Measurements from ENCODE around the gene TBC1D1.

Gene TBC1D1

GRCh38 chr4:37885496-37885895, 5.4 kb upstream of the TBC1D1 start:
- no peak for DNase-seq (ENCODE audit: low read depth)

DNA sequence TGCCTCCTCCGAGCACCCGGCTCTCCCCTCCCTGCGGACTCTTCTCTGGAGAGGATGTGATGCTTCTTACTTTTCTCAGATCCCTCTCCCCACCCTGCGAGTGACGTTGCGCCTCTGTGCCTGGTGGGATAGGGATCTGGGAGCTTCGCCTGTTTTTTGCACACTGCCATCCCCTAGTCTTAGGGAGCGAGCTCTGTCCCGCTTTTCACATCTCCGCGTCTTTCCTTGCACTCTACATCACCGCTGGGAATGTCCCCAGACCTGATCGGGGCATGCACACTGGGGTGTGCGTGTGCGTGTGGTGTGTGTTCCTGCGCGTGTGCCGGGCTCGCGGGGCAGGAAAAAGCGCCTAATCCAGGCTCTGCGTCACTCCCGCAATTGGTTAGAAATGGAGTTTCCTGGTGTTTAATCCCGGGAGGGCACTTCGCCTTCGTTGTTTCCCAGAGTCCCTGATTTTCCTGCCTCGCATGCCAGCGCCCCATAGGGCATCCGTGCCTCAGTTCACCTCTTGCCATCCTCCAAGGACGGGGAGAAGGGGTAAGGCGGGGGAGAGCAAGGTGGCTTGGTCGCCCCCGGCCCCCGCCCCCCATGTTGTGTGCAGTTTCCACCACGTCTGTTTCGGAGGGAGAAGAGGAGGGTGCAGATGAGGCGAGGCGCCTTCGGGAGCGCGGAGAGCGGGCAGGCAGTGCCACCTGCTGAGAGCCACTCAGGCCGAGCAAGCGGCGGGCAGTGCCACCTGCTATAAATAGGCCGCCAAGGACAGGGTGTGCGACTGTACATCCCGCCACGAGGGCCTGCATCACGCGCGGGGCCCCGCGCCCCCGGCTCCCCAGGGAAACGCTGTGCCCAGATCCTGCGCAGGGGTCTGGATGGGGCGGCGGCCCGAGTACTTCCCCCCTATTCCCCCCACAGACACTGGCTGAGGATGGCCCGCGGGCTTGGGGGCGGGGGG, 759 bp upstream of the TBC1D1 start:
- no peak for DNase-seq (ENCODE audit: low read depth)

- no peak for DNase-seq (ENCODE audit: low read depth)
Observed at GRCh38 chr4:37891260-37892159, 626 bp downstream of the TBC1D1 start.

DNA sequence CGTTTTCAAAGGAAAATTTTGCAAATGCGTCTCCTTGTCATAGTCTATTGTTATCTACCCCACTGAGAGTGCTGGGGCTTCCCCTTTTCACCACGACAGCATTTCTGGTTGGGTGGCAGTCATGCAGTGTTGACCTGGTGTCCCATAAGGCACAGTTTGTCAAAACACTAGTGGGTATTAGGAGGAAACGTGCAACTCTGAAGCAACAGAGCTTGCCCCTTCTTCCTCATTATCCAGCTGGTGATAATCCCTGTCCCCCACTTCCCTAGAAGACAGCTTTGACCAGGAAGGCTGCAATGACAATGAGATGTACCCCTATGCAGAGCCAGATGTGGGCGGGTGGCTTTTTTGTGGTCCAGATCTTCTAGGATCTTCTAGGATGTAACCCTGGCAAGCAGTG, 1.8 kb downstream of the TBC1D1 start:
- DNase-seq (ENCODE audit: low read depth) = no peak

GRCh38 chr4:37893164-37893563, 2.3 kb downstream of the TBC1D1 start:
- no peak for DNase-seq (ENCODE audit: low read depth)

DNA sequence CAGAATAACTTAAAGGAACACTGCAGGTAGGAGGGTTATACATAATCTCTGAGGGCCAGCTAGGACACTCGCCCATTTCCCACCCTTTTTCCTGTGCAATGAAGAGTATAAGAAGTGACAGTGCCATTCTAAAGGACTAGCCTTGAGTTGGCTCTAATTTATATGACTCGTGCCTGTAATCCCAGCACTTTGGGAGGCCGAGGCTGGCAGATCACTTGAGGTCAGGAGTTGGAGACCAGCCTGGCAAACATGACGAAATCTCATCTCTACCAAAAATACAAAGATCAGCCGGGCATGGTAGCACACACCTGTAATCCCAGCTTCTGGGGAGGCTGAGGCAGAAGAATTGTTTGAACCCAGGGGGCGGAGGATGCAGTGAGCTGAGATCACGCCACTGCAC, 4.4 kb downstream of the TBC1D1 start:
- no peak for DNase-seq (ENCODE audit: low read depth)

- no peak for DNase-seq (ENCODE audit: low read depth)
Observed at GRCh38 chr4:37896206-37896860, 5.4 kb downstream of the TBC1D1 start.

GRCh38 chr4:37902212-37902611, 11.3 kb downstream of the TBC1D1 start:
- no peak for DNase-seq (ENCODE audit: low read depth)

GRCh38 chr4:37902738-37903693, 12.1 kb downstream of the TBC1D1 start:
- no peak for DNase-seq (ENCODE audit: low read depth)

GRCh38 chr4:37903901-37904300, 13.0 kb downstream of the TBC1D1 start:
- DNase-seq (ENCODE audit: low read depth) = no peak

- DNase-seq (ENCODE audit: low read depth) = no peak
Observed at GRCh38 chr4:37904824-37905223, 13.9 kb downstream of the TBC1D1 start.

DNA sequence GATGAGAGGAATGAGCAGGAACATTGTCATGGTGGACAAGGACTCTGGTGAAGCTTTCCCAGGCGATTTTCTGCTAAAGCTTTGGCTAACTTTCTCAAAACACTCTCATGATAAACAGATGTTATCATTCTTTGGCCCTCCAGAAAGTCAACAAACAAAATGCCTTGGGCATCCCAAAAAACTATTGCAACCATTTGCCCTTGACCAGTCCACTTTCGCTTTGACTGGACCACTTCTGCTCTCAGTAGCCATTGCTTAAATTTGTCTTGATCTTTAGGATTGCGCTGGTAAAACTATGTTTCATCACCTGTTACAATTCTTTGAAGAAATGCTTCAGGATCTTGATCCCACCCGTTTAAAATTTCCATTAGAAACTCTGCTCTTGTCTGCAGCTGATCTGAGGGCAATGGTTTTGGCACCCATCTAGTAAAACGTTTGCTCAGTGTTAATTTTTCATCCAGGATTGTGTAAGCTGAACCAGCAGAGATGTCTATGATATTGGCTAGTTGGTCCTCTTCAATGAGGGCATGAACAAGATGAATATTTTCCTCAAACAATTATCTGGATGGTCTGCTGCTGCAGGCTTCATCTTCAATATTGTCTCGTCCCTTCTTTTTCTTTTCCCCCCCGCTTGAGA, 14.8 kb downstream of the TBC1D1 start:
- DNase-seq (ENCODE audit: low read depth) = no peak

DNA sequence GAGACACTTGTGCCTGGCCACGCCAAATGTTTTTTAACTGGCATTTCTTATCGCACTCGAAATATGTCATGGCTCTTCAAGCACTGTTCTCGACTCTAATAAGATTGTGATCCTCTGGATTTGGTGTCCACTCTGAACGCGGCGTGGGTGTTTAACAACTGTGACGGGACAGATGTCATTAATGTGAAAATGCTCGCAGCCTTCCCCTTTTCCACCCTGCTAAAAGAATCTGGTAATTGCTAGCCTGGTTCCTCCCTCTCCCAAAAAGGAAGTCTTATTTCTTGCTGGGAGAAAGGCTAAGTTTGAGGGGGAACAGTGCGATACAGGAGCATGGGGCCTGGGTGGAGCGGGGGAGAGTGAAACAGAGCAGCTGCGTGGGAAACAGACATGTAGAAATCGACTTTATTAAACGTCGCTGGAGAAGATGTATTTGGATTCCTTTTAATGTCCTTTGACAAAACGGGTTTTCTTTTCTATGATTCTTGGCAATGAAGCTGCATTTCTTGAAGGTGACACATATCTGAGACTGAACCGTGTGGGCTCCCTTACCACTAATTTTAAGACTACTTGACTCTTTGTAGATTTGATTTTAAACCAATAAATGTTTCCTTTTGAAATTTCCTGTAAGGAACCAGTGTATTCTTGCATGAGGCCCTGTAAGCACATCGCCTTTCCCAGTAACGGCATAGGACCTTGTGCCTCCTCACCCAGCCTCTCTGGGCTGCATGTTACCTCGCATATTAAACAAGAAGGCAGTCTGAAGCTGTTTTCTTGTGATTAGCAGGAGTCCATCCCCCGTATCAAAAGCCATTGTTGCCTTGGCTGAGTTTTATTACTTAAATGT, 17.8 kb downstream of the TBC1D1 start:
- no peak for DNase-seq (ENCODE audit: low read depth)

GRCh38 chr4:37909332-37910090, 18.6 kb downstream of the TBC1D1 start:
- DNase-seq (ENCODE audit: low read depth) = no peak

GRCh38 chr4:37910091-37910486, 19.2 kb downstream of the TBC1D1 start:
- no peak for DNase-seq (ENCODE audit: low read depth)

GRCh38 chr4:37914539-37914938, 23.7 kb downstream of the TBC1D1 start:
- DNase-seq (ENCODE audit: low read depth) = no peak

DNA sequence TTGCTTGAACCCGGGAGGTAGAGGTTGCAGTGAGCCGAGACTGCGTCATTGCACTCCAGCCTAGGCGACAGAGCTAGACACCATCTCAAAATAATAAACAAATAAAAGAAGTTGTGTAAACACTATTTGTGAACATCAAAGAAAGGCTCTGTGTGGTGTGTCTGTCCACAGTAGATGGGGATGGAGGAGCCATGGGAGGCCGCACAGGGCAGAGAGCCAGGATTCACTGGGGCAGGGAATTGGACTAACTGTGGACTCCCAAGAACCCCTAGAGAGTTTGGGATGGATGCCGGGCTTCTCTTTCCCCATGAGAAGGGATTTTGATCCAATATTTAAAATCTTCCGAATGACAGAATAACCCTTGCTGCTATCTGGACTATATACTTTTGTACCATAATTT, 26.5 kb downstream of the TBC1D1 start:
- no peak for DNase-seq (ENCODE audit: low read depth)

DNA sequence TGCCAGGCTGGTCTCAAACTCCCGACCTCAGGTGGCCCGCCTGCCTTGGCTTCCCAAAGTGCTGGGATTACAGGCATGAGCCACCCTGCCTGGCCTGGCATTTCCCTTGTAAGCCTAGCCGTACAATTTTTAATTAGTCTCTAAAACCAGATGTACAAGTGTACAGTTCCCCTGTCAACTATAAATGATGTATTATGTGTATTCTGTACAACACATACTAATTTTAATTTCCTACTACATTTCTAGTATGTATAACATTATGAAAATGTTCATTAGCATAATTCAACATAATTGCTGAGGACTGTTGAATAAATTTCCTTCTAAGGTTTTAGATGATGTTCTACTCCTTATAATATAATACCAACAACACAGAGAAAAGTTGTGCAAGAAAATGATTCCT, 27.8 kb downstream of the TBC1D1 start:
- no peak for DNase-seq (ENCODE audit: low read depth)

DNA sequence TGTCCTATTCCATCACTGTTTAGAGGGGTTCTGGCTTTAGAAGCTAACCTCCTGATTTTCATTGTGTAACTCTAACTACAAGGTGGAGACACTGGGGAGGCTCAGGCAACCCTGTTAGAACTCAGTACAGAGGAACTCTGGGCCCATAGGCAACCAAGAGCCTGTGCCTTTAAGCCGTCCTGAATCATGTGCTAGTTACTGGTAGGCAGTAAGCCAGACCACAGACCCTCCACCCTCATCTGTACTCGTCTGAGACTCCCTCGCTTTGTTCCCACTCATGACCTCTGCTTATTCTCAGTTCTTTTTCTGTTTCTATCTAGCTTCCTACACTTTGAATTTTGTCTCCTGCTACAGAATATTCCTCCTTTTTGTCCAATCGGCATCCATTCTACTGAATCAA, 31.4 kb downstream of the TBC1D1 start:
- DNase-seq (ENCODE audit: low read depth) = no peak

Measured in GM04503 (cell line).